Ovary (tissue), 9 donors: ENCODE measurements around the gene ARID1B. TPM values are rescaled to one million over a fixed set of nuclear protein-coding genes. Genes with fewer than 3 reads are reported as not detected.

ENCODE experiments used
- DNase-seq, 5 donors: peaks; one replicate each; pipeline ENCODE4 v3.0.0-alpha.2; 2019 to 2020
- H3K27ac ChIP-seq, 2 donors: fragments of 200-600 bp; one replicate each; pipeline versions ENCODE4 v1.5.1 to v1.8.0; 2019 to 2022
- H3K27me3 ChIP-seq: fragments of 200-600 bp; one replicate; pipeline ENCODE4 v1.8.0; 2022
- H3K36me3 ChIP-seq: fragments of 200-600 bp; sonication (generic); one replicate; pipeline ENCODE4 v1.5.1; 2019
- H3K4me1 ChIP-seq: one replicate; pipeline ENCODE4 v1.8.1; 2013; ENCODE audit warnings: mild to moderate bottlenecking, moderate library complexity; ENCODE audit not compliant: insufficient read depth
- H3K4me3 ChIP-seq: fragments of 200-600 bp; sonication (generic); one replicate; pipeline ENCODE4 v1.5.1; 2017
- H3K9me3 ChIP-seq, 2 donors: fragments of 200-600 bp in 1 of 2; sonication (generic) in 1 of 2; one replicate each; pipeline versions ENCODE4 v1.5.1 to v1.8.1; 2013 to 2019; ENCODE audit warnings: mild to moderate bottlenecking in 1 of 2, moderate library complexity in 1 of 2
- EP300 ChIP-seq: sonication (generic); formaldehyde crosslinking; IDR thresholded peaks from one replicate; pipeline ENCODE4 v1.6.1; 2017; ENCODE audit warnings: antibody characterized with exemption
- POLR2A ChIP-seq: fragments of 450-650 bp; IDR thresholded peaks from one replicate; pipeline ENCODE4 v1.6.1; 2017; ENCODE audit warnings: antibody characterized with exemption, mild to moderate bottlenecking, moderate library complexity
- WGBS, 3 donors: extraction: QIAGEN DNeasy Blood & Tissue Kit in 1 of 3; methylation state at CpG; one replicate each; pipeline versions ENCODE4 v1.1.5 to v1.1.7; 2013 to 2017; 5-methylcytosine and 5-hydroxymethylcytosine counted together
- intact Hi-C, 4 donors: fragments of 100-400 bp; cut with DNase I; formaldehyde crosslinking; loops; one replicate each; pipeline versions ENCODE4 v1.11.0 to v1.15.1; 2022 to 2023
- polyA plus RNA-seq, 2 donors: library from polyadenylated mRNA; stranded (reverse); fragments of 200-250 nt in 1 of 2; fragments of 350-450 nt in 1 of 2; fragmentation: Illumina TruSeq in 1 of 2; extraction: RNeasy Lipid Tissue Mini Kit (QIAGEN cat#74804) in 1 of 2; gene quantifications; one replicate each; pipeline ENCODE4 v1.2.3, GENCODE V29; 2013 to 2014
- total RNA-seq, 7 donors: library from RNA; depleted of rRNA in 2 of 7; stranded (reverse); fragments of >200 nt in 2 of 7; fragmentation: NEBNext Ultra II Directional in 3 of 7; extraction: Animal tissue kit (Norgen Biotek cat#: 25700) in 3 of 7; gene quantifications; one replicate each; pipeline versions ENCODE4 v1.1.0 to v1.2.4, GENCODE V29; 2016 to 2023
- TF ChIP-seq, protein P1 (sequence below), 3 donors: fragments of 450-650 bp in 2 of 3; fragments of 200-600 bp in 1 of 3; IDR thresholded peaks; one replicate each; pipeline versions ENCODE4 v1.5.1 to v1.8.0; 2016 to 2022; ENCODE audit warnings: antibody characterized with exemption in 3 of 3, mild to moderate bottlenecking in 1 of 3
- donor health status: DM: no; HTN: no; CAD: no; lungs with moderate emphysema.
- donor health status: DM: no; HTN: no; CAD: no.
- donor health status: Bipolar disorder and iron deficiency.
- donor health status: DM: yes; HTN: yes; CAD: no.
- donor health status: DM: no; HTN: no; CAD: no.
- donor health status: DM: yes; HTN: yes; CAD: no.

Gene ARID1B
- total and polyA plus RNA-seq, 9 donors: 33.2 to 144 (median 105) TPM

DNA sequence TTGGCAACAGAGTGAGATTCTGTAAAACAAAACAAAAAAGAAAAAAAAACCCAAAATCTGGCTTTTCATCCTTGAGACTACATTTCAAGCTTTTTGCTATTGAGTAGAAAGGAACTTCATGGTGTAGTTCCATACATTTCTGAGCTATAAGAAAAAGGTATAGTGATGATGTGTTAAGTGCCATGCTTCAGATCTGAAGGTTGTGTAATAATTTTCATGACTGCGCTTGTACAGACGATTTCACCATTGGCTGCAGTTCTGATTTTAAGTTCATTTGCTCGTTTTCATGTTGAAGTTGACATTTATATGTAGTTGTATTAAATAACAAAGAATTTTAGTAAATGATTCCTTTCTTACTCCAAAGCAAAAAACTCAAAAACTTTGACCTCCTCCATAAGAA is 247.6 kb downstream of the ARID1B start:
- H3K36me3 ChIP-seq: no peaks in the 10 kb centered on the region
- H3K9me3 ChIP-seq: no peaks in the 10 kb centered on the region
- intact Hi-C loops: loop anchor here in 3 of 4 donors (5.0 to 10.0 kb wide), 3 partner anchors 250 to 460 kb away; partner anchors contain the start of gene ARID1B (in 1 of the 3)
- H3K27me3 ChIP-seq: no peaks in the 10 kb centered on the region
- peak overlapping the region in 1 of 2 donors; percentile 17 for H3K27ac ChIP-seq
- peaks cover under 1% of the 10 kb centered on the region for H3K4me1 ChIP-seq
- 83 to 86% (median 84%) methylated on average over 3 of the region's 3 CpGs for WGBS, 3 donors
- TF ChIP-seq, protein P1, sequence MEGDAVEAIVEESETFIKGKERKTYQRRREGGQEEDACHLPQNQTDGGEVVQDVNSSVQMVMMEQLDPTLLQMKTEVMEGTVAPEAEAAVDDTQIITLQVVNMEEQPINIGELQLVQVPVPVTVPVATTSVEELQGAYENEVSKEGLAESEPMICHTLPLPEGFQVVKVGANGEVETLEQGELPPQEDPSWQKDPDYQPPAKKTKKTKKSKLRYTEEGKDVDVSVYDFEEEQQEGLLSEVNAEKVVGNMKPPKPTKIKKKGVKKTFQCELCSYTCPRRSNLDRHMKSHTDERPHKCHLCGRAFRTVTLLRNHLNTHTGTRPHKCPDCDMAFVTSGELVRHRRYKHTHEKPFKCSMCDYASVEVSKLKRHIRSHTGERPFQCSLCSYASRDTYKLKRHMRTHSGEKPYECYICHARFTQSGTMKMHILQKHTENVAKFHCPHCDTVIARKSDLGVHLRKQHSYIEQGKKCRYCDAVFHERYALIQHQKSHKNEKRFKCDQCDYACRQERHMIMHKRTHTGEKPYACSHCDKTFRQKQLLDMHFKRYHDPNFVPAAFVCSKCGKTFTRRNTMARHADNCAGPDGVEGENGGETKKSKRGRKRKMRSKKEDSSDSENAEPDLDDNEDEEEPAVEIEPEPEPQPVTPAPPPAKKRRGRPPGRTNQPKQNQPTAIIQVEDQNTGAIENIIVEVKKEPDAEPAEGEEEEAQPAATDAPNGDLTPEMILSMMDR (IDR thresholded peaks at IDR 0.05): no peak
- no peak for TF ChIP-seq POLR2A
- no peak for TF ChIP-seq EP300
- no peak for DNase-seq
- H3K4me3 ChIP-seq: no peak overlapping the region

DNA sequence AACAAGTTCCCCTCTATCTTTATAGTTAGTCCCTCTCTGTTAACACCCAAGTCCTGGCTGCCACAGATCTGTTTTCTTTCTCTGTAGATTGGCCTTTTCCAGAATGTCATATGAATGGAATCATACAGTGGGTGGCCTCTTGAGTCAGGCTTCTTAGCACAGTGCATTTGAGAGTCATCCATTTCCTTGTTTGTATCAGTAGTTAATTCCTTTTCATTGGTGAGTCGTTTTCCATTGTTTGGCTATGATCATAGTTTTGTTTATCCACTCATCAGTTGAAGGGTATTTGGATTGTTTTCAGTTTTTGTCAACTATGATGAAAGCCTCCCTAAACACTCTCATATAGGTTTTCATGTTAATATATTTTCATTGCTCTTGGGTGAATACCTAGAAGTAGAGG is 248.3 kb downstream of the ARID1B start:
- H3K9me3 ChIP-seq: no peaks in the 10 kb centered on the region
- intact Hi-C loops: loop anchor here in 2 of 4 donors (10.0 kb wide), 2 partner anchors 251 to 461 kb away; partner anchors contain the start of gene ARID1B (in 1 of the 2)
- H3K4me1 ChIP-seq: peaks cover 2% of the 10 kb centered on the region
- no peak overlapping the region for H3K4me3 ChIP-seq
- no peak for TF ChIP-seq EP300
- TF ChIP-seq, protein P1 (IDR thresholded peaks at IDR 0.05): no peak
- TF ChIP-seq POLR2A: no peak
- H3K27me3 ChIP-seq: no peaks in the 10 kb centered on the region
- no peak overlapping the region for H3K27ac ChIP-seq
- DNase-seq: no peak
- 79 to 89% (median 79%) methylated on average over 1 of the region's 1 CpG for WGBS, 3 donors
- no peaks in the 10 kb centered on the region for H3K36me3 ChIP-seq

DNA sequence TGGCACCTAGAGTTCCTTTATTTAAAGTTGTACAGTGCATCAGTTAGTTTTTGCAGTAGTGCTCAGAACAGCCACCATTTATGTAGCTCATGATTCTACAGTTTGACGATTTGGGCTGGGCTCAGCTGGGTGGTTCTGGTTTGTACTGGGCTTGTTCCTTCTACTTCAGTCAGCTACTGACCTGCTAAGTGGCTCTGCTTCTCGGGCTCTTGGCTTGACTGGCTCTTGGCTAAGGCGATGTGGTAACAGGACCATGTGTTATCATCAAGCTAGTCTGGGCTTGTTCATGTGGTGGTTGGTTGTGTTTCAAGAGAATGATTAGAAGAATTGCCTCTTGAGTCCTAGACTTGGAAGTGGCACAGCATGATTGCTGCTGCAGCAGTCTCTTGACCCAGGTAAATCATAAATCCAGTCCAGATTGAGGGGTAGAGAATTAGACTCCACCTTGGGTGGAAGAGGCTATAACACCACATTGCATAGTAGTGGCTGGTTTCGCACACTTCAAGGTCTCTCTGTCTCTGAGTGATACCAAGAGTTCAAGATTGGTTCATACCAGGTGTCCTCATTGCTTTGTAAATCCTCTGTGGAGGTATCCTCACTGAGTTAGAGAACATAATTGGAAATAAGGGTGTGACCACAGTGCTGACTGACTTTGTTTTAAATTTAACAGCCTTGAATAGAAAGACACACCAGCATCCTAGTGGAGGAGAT is 253.0 kb downstream of the ARID1B start:
- Histone ChIP-seq H3K9me3 (no peaks in the 10 kb centered on the region), H3K4me3 (no peak overlapping the region), H3K27ac (no peak overlapping the region), H3K36me3 (no peaks in the 10 kb centered on the region), H3K27me3 (no peaks in the 10 kb centered on the region), H3K4me1 (peaks cover 2% of the 10 kb centered on the region)
- 96 to 100% (median 98%) methylated on average over 4 of the region's 4 CpGs for WGBS, 3 donors
- DNase-seq: no peak
- TF ChIP-seq POLR2A (no peak), EP300 (no peak)
- TF ChIP-seq, protein P1 (IDR thresholded peaks at IDR 0.05): no peak
- intact Hi-C loops: loop anchor here (10.0 kb wide), 4 partner anchors 155 to 465 kb away; partner anchors contain the start of gene ARID1B (in 1 of the 4)

DNA sequence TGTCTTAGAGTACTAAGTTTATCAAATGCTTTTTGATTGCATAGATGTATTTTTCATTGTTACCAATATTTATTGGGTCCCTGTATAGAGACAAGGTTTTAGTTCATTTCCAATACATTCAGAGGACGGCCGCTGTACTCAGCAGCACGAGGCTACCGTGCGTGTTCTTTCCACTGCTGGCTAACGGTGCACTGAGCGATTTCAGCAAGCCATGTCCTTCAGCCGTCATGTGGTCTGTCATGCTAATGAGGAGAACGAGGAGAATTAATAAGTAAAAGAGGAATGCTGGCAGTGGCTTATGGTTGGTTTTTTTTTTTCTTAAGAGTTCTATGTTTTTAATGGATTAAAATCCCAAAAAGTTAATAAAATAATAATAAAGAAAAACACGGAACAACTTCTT is 253.6 kb downstream of the ARID1B start:
- WGBS, 3 donors: 92 to 93% (median 92%) methylated on average over 10 of the region's 10 CpGs
- intact Hi-C loops: loop anchor here in 3 of 4 donors (10.0 kb wide), 2 partner anchors 154 to 244 kb away; no protein-coding TSS in a partner anchor
- H3K36me3 ChIP-seq: no peaks in the 10 kb centered on the region

More for the DNA sequence above, 253.6 kb downstream of the ARID1B start:
- peaks cover 2% of the 10 kb centered on the region for H3K4me1 ChIP-seq
- H3K27ac ChIP-seq: no peak overlapping the region
- H3K9me3 ChIP-seq: no peaks in the 10 kb centered on the region
- no peak overlapping the region for H3K4me3 ChIP-seq
- TF ChIP-seq EP300 (no peak), POLR2A (no peak)
- TF ChIP-seq, protein P1 (IDR thresholded peaks at IDR 0.05): no peak
- DNase-seq: no peak
- H3K27me3 ChIP-seq: no peaks in the 10 kb centered on the region
